IMR-90 (cell line): Measurements from ENCODE around the gene CHD6. TPM values are rescaled to one million over a fixed set of nuclear protein-coding genes. Genes with fewer than 3 reads are reported as not detected.

Experiments used
- ATAC-seq: fragments of 200-7000 bp; cut with Tn5 transposase; 2 replicates; pipeline ENCODE4 v1.9.1; 2020; ENCODE audit warnings: low read depth, mild to moderate bottlenecking, moderate library complexity
- BruUV-seq: library from RNA; stranded (reverse); fragments of 400-500 nt; replicated peaks from 2 replicates; lab custom pipeline; 2021; lab: Mats Ljungman, UMichigan
- CTCF ChIA-PET: fragments of 300-600 bp; formaldehyde crosslinking; extraction: SDS; loops from one replicate; lab custom pipeline; 2021; ENCODE audit warnings: antibody characterized with exemption; lab: Yijun Ruan, JAX
- POLR2A ChIA-PET: fragments of 300-600 bp; sonication (Branson Sonifier 250); formaldehyde crosslinking; loops from one replicate; lab custom pipeline; 2022; ENCODE audit warnings: antibody characterized with exemption; ENCODE audit not compliant: unreplicated experiment; lab: Charles Lee
- DNase-seq: peaks from one replicate; pipeline ENCODE4 v3.0.0; 2013
- H2AFZ ChIP-seq: replicated peaks from 2 replicates; pipeline ENCODE3; 2013; ENCODE audit warnings: low read length, mild to moderate bottlenecking; ENCODE audit not compliant: poor library complexity
- H2AK5ac ChIP-seq: 2 replicates; pipeline ENCODE4 v1.6.1; 2013; ENCODE audit warnings: low read depth, low read length, inconsistent platforms
- H2AK9ac ChIP-seq: replicated peaks from 2 replicates; pipeline ENCODE3; 2013; ENCODE audit warnings: mild to moderate bottlenecking, low read depth, low read length, moderate library complexity; ENCODE audit not compliant: poor library complexity
- H2BK120ac ChIP-seq: 2 replicates; pipeline ENCODE4 v1.6.1; 2013; ENCODE audit warnings: low read depth, low read length, inconsistent platforms
- H2BK15ac ChIP-seq: 3 replicates; pipeline ENCODE4 v1.6.1; 2013; ENCODE audit warnings: low read depth, low read length, inconsistent platforms
- H2BK20ac ChIP-seq: 2 replicates; pipeline ENCODE4 v1.6.1; 2013; ENCODE audit warnings: low read depth, mild to moderate bottlenecking, inconsistent platforms, low read length, moderate library complexity
- H2BK5ac ChIP-seq: 2 replicates; pipeline ENCODE4 v1.6.1; 2013; ENCODE audit warnings: mild to moderate bottlenecking, low read depth, low read length, inconsistent platforms; ENCODE audit not compliant: poor library complexity, severe bottlenecking
- H3K14ac ChIP-seq: replicated peaks from 2 replicates; pipeline ENCODE4 v1.6.1; 2013; ENCODE audit warnings: low read depth, low read length, inconsistent platforms
- H3K18ac ChIP-seq: 2 replicates; pipeline ENCODE4 v1.6.1; 2013; ENCODE audit warnings: low read depth, low read length, control low read depth
- H3K23ac ChIP-seq: 2 replicates; pipeline ENCODE4 v1.6.1; 2013; ENCODE audit warnings: low read depth, low read length, inconsistent platforms
- H3K27ac ChIP-seq: 2 replicates; pipeline ENCODE4 v1.5.1; 2013; ENCODE audit warnings: mild to moderate bottlenecking, control low read depth, low read length; ENCODE audit not compliant: insufficient read depth
- H3K27me3 ChIP-seq: 2 replicates; pipeline ENCODE4 v1.6.1; 2013; ENCODE audit warnings: low read length; ENCODE audit not compliant: control insufficient read depth, insufficient read depth
- H3K36me3 ChIP-seq: 2 replicates; pipeline ENCODE4 v1.6.1; 2013; ENCODE audit warnings: low read length, mixed read lengths; ENCODE audit not compliant: control insufficient read depth, insufficient read depth
- H3K4ac ChIP-seq: 2 replicates; pipeline ENCODE4 v1.6.1; 2013; ENCODE audit warnings: low read depth, low read length, inconsistent platforms
- H3K4me1 ChIP-seq: 2 replicates; pipeline ENCODE4 v1.6.1; 2013; ENCODE audit warnings: low read length, mixed read lengths; ENCODE audit not compliant: control insufficient read depth, insufficient read depth
- H3K4me2 ChIP-seq: 2 replicates; pipeline ENCODE4 v1.6.1; 2013; ENCODE audit warnings: low read depth, mild to moderate bottlenecking, control low read depth, low read length, moderate library complexity
- H3K4me3 ChIP-seq: 2 replicates; pipeline ENCODE4 v1.5.1; 2013; ENCODE audit warnings: low read depth, mild to moderate bottlenecking, control low read depth, low read length, moderate library complexity; ENCODE audit not compliant: insufficient read depth
- H3K56ac ChIP-seq: 2 replicates; pipeline ENCODE4 v1.6.1; 2013; ENCODE audit warnings: low read length, inconsistent platforms; ENCODE audit not compliant: insufficient read depth; ENCODE audit errors: extremely low read depth
- H3K79me1 ChIP-seq, 2 experiments: 2 replicates each; pipeline ENCODE4 v1.6.1; 2013; ENCODE audit warnings: low read length in 2 of 2, inconsistent platforms in 1 of 2, low read depth in 1 of 2
- H3K9ac ChIP-seq: 2 replicates; pipeline ENCODE4 v1.6.1; 2013; ENCODE audit warnings: low read depth, low read length, control low read depth
- H3K9me1 ChIP-seq: 2 replicates; pipeline ENCODE4 v1.6.1; 2013; ENCODE audit warnings: low read length, inconsistent platforms; ENCODE audit not compliant: insufficient read depth
- H3K9me3 ChIP-seq: 2 replicates; pipeline ENCODE4 v1.6.1; 2013; ENCODE audit warnings: low read length; ENCODE audit not compliant: control insufficient read depth, insufficient read depth
- H4K20me1 ChIP-seq: 2 replicates; pipeline ENCODE4 v1.6.1; 2013; ENCODE audit warnings: low read length, inconsistent platforms; ENCODE audit not compliant: insufficient read depth
- H4K5ac ChIP-seq: 2 replicates; pipeline ENCODE4 v1.6.1; 2013; ENCODE audit warnings: mild to moderate bottlenecking, low read depth, low read length, control low read depth
- H4K8ac ChIP-seq, 2 experiments: 2 replicates each; pipeline ENCODE4 v1.6.1; 2013; ENCODE audit warnings: low read depth in 2 of 2, low read length in 2 of 2, control low read depth in 1 of 2, inconsistent platforms in 1 of 2
- H4K91ac ChIP-seq: 2 replicates; pipeline ENCODE4 v1.6.1; 2013; ENCODE audit warnings: low read depth, low read length, inconsistent platforms; ENCODE audit not compliant: insufficient read depth
- BHLHE40 ChIP-seq: fragments of 150-350 bp; IDR thresholded peaks from 2 replicates; pipeline ENCODE4 v1.6.1; 2016; ENCODE audit warnings: mild to moderate bottlenecking, low read depth, low read length
- CHD1 ChIP-seq: IDR thresholded peaks from 2 replicates; pipeline ENCODE4 v1.6.1; 2012; ENCODE audit warnings: low read depth, low read length, improper control_type of control experiment
- NFE2L2 ChIP-seq: fragments of 150-350 bp; IDR thresholded peaks from 2 replicates; pipeline ENCODE4 v1.6.1; 2016; ENCODE audit warnings: low read depth, mild to moderate bottlenecking, low read length
- RAD21 ChIP-seq: IDR thresholded peaks from 2 replicates; pipeline ENCODE4 v1.6.1; 2012; ENCODE audit warnings: low read length, improper control_type of control experiment
- WGBS, 2 experiments: methylation state at CpG; one replicate each; pipeline versions ENCODE4 v1.1.5 to v1.1.7; 2013; ENCODE audit warnings: missing lambda C conversion rate in 2 of 2; ENCODE audit not compliant: insufficient read length in 1 of 2; ENCODE audit errors: extremely low coverage in 2 of 2; 5-methylcytosine and 5-hydroxymethylcytosine counted together
- dilution Hi-C: fragments of 300-500 bp; cut with HindIII; formaldehyde crosslinking; loops from one replicate; pipeline ENCODE4 v1.14.3; 2018; ENCODE audit warnings: low sequenced_read_pairs; ENCODE audit not compliant: unreplicated experiment
- in situ Hi-C: fragments of 300-500 bp; cut with MboI; formaldehyde crosslinking; loops from 3 replicates; pipeline ENCODE4 v1.14.3; 2019; ENCODE audit warnings: low sequenced_read_pairs, inconsistent platforms, mixed read lengths
- intact Hi-C: fragments of 100-400 bp; cut with micrococcal nuclease; formaldehyde crosslinking; loops from 2 replicates; pipeline ENCODE4 v1.10.0; 2022
- polyA plus RNA-seq, 3 experiments: library from polyadenylated mRNA; depleted of rRNA; stranded (reverse); fragments of >200 nt; gene quantifications; 2 replicates each; pipeline ENCODE4 v1.2.3, GENCODE V29; 2012; ENCODE audit warnings: low replicate concordance in 1 of 3
- total RNA-seq: library from RNA; depleted of rRNA; stranded (reverse); fragments of >200 nt; gene quantifications from 2 replicates; pipeline ENCODE4 v1.2.3, GENCODE V29; 2012

Gene CHD6
- total and polyA plus RNA-seq, 2 of the 4 experiments (the other 2 are of a cell fraction), result 8.8 to 26.7 TPM

- Histone ChIP-seq H2BK20ac (no peak overlapping the region), H3K27me3 (no peaks in the 10 kb centered on the region), H2BK120ac (no peak overlapping the region), H3K27ac (no peak overlapping the region), H3K4me3 (no peak overlapping the region), H2BK15ac (no peak overlapping the region), H3K9me3 (no peaks in the 10 kb centered on the region), H2AFZ (no peak overlapping the region), H4K20me1 (peaks cover 64% of the 10 kb centered on the region), H3K9me1 (peaks cover 4% of the 10 kb centered on the region; the same call in 1 of the 2 replicates), H3K14ac (no peak overlapping the region), H3K56ac (no peak overlapping the region), H2BK5ac (no peak overlapping the region), H3K4ac (no peak overlapping the region), H3K23ac (no peak overlapping the region), H3K9ac (no peak overlapping the region), H3K4me2 (no peak overlapping the region), H3K36me3 (no peaks in the 10 kb centered on the region), H3K4me1 (peaks cover 4% of the 10 kb centered on the region), H3K79me1 (peaks cover 34 to 59% of the 10 kb centered on the region in 2 experiments), H2AK5ac (no peak overlapping the region), H4K8ac (no peak overlapping the region), H4K5ac (no peak overlapping the region), H2AK9ac (no peak overlapping the region), H3K18ac (no peak overlapping the region), H4K91ac (no peak overlapping the region)
- no peak for DNase-seq
- ChIA-PET POLR2A (no interaction called here), CTCF (no interaction called here)
- intact Hi-C loops, result no loop called here
- in situ Hi-C loops, result loop anchor here (25.0 kb wide), 2 partner anchors 451 to 651 kb away; no protein-coding TSS in a partner anchor
- BruUV-seq, result no TSS peak
- dilution Hi-C loops, result no loop called here
- WGBS, 2 experiments, result no CpG with 5 or more reads among the region's 2 CpGs
- ATAC-seq, result no peak
- TF ChIP-seq BHLHE40 (no peak), NFE2L2 (no peak), RAD21 (no peak), CHD1 (no peak)
These were observed 4.9 kb downstream of the CHD6 start for GRCh38 chr20:41613321-41613720.
